Measurements from ENCODE around the gene MTPN.

DNA sequence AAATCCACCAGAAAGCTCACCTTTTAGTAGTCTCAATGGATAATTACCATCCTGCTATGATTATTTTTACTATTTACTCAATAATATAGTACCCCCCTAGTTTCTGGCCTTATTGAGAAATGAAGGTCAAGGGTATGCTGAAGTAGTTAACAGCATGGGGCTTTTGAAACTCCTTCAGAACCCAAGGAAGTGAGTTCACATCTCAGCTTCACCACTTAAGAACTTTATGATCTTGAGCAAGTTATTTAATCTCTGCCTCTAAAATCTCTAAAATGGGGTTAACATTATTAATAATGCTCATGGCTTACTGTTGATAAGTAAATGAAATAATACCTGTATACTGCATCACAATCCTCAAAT lies 5.8 kb downstream of the MTPN start:
- TF ChIP-seq, protein P1, sequence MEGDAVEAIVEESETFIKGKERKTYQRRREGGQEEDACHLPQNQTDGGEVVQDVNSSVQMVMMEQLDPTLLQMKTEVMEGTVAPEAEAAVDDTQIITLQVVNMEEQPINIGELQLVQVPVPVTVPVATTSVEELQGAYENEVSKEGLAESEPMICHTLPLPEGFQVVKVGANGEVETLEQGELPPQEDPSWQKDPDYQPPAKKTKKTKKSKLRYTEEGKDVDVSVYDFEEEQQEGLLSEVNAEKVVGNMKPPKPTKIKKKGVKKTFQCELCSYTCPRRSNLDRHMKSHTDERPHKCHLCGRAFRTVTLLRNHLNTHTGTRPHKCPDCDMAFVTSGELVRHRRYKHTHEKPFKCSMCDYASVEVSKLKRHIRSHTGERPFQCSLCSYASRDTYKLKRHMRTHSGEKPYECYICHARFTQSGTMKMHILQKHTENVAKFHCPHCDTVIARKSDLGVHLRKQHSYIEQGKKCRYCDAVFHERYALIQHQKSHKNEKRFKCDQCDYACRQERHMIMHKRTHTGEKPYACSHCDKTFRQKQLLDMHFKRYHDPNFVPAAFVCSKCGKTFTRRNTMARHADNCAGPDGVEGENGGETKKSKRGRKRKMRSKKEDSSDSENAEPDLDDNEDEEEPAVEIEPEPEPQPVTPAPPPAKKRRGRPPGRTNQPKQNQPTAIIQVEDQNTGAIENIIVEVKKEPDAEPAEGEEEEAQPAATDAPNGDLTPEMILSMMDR (IDR thresholded peaks at IDR 0.05), result no peak
- TF ChIP-seq EZH2 (IDR thresholded peaks at IDR 0.05), result no peak

Measured in neural progenitor cell (in vitro differentiated cells).